Measurements from ENCODE around the gene HMCN2.
A peak's percentile ranks its signal among the peaks of the same experiment; 100 is the strongest.

Gene HMCN2

GRCh38 chr9:130364619-130365322, 99.2 kb downstream of the HMCN2 start:
- TF ChIP-seq CTCF (IDR thresholded peaks at IDR 0.05; ENCODE audit: low read depth, low read length, missing control alignments): no peak
- H3K4me3 ChIP-seq (ENCODE audit: low read depth, low read length): no peak overlapping the region
- no peak for DNase-seq (ENCODE audit: low read depth)

GRCh38 chr9:130365323-130365721, 99.8 kb downstream of the HMCN2 start:
- H3K4me3 ChIP-seq (ENCODE audit: low read depth, low read length): no peak overlapping the region
- TF ChIP-seq CTCF (IDR thresholded peaks at IDR 0.05; ENCODE audit: low read depth, low read length, missing control alignments): no peak
- DNase-seq (ENCODE audit: low read depth): no peak

- no peak overlapping the region for H3K4me3 ChIP-seq (ENCODE audit: low read depth, low read length)
- TF ChIP-seq CTCF (IDR thresholded peaks at IDR 0.05; ENCODE audit: low read depth, low read length, missing control alignments): no peak
- no peak for DNase-seq (ENCODE audit: low read depth)
Observed at GRCh38 chr9:130366072-130366471, 100.5 kb downstream of the HMCN2 start.

- no peak for TF ChIP-seq CTCF (IDR thresholded peaks at IDR 0.05; ENCODE audit: low read depth, low read length, missing control alignments)
- DNase-seq (ENCODE audit: low read depth): no peak
- no peak overlapping the region for H3K4me3 ChIP-seq (ENCODE audit: low read depth, low read length)
Observed at GRCh38 chr9:130366888-130367550, 101.5 kb downstream of the HMCN2 start.

- no peak for DNase-seq (ENCODE audit: low read depth)
- H3K4me3 ChIP-seq (ENCODE audit: low read depth, low read length): no peak overlapping the region
- peak; percentile 7 for TF ChIP-seq CTCF (IDR thresholded peaks at IDR 0.05; ENCODE audit: low read depth, low read length, missing control alignments)
Observed at GRCh38 chr9:130368631-130369103, 103.1 kb downstream of the HMCN2 start.

GRCh38 chr9:130370226-130370625, 104.7 kb downstream of the HMCN2 start:
- DNase-seq (ENCODE audit: low read depth): no peak
- no peak for TF ChIP-seq CTCF (IDR thresholded peaks at IDR 0.05; ENCODE audit: low read depth, low read length, missing control alignments)
- no peak overlapping the region for H3K4me3 ChIP-seq (ENCODE audit: low read depth, low read length)
